ENCODE measurements around the gene CLDND1. TPM values are rescaled to one million over a fixed set of nuclear protein-coding genes. Genes with fewer than 3 reads are reported as not detected.

Gene CLDND1
- total and polyA plus RNA-seq, 2 of the 13 experiments (the other 11 are each of a cell fraction or from before 2014, with no cell fraction given) = 50.8 to 121 TPM

DNA sequence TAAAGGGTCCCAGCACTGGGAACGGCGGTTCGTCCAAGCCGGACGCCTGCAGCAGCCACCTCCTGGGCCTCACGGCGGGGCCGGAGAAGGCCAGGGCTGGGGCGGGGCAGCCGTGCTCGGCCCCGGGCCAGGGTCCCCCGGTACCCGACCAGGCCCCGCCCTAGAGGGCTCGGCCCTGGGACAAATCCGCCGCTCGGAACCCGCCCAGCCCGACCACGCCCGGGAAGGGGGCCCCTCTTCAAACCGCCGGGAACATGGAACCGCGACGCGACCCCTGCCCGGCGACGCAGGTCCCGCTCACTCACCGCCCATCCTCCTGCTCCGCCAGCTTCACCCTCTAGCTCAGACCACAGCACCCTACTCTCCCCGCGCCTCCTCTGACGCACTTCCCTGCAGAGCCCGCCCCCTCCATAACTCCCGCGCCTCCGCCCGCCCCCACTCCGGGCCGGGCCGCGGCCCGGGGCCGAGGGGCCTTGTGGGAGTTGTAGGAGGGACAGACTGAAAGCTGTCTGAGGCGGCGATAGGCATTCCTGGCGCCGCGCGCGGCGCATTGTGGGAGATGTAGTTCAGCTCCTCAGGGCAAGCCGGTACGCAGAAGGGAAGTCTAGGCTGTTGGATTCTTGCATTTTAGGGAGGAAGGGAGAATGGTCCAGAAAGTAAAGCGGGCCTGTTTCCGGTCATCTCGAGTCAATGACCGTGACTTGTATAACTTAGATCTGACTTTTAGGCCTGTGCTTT is at the start of gene CLDND1 (continued):
- TF ChIP-seq, protein P1, sequence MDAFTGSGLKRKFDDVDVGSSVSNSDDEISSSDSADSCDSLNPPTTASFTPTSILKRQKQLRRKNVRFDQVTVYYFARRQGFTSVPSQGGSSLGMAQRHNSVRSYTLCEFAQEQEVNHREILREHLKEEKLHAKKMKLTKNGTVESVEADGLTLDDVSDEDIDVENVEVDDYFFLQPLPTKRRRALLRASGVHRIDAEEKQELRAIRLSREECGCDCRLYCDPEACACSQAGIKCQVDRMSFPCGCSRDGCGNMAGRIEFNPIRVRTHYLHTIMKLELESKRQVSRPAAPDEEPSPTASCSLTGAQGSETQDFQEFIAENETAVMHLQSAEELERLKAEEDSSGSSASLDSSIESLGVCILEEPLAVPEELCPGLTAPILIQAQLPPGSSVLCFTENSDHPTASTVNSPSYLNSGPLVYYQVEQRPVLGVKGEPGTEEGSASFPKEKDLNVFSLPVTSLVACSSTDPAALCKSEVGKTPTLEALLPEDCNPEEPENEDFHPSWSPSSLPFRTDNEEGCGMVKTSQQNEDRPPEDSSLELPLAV (CRISPR knock-in tag; conservative IDR thresholded peaks at IDR 0.05; ENCODE audit: low read depth) = no peak
- TF ChIP-seq FOXK1 (CRISPR knock-in tag; IDR thresholded peaks at IDR 0.05; ENCODE audit: borderline replicate concordance, low read depth) (peak; percentile 71), HNF4G (IDR thresholded peaks at IDR 0.05; ENCODE audit: borderline replicate concordance, low read depth, low read length) (no peak), HNF4G (CRISPR knock-in tag; IDR thresholded peaks at IDR 0.05; ENCODE audit: borderline replicate concordance, low read depth) (no peak), ZNF615 (CRISPR knock-in tag; IDR thresholded peaks at IDR 0.05; ENCODE audit: borderline replicate concordance) (0 out of 2 replicates have a peak, but pooled peaks have one; percentile 40), ZNF451 (CRISPR knock-in tag; IDR thresholded peaks at IDR 0.05) (0 out of 2 replicates have a peak, but pooled peaks have one; percentile 37), ZNF777 (CRISPR knock-in tag; IDR thresholded peaks at IDR 0.05) (no peak), MEF2D (CRISPR knock-in tag; IDR thresholded peaks at IDR 0.05) (no peak), HIVEP1 (CRISPR knock-in tag; IDR thresholded peaks at IDR 0.05) (no peak), SRSF4 (IDR thresholded peaks at IDR 0.05; ENCODE audit: low read depth, low read length, poor library complexity, severe bottlenecking) (no peak), SOX6 (IDR thresholded peaks at IDR 0.05) (no peak), SOX6 (CRISPR knock-in tag; IDR thresholded peaks at IDR 0.05) (peak; percentile 19; the same call in 1 of the 2 replicates), KLF12 (CRISPR knock-in tag; IDR thresholded peaks at IDR 0.05; ENCODE audit: borderline replicate concordance) (peak; percentile 90; the same call in 1 of the 2 replicates), ZNF678 (CRISPR knock-in tag; IDR thresholded peaks at IDR 0.05) (0 out of 2 replicates have a peak, but pooled peaks have one; percentile 44), HDAC2 (CRISPR knock-in tag; IDR thresholded peaks at IDR 0.05) (peak; percentile 23; the same call in 1 of the 2 replicates), ELF3 (CRISPR knock-in tag; IDR thresholded peaks at IDR 0.05) (peak; percentile 25; the same call in 1 of the 2 replicates), ZNF562 (CRISPR knock-in tag; IDR thresholded peaks at IDR 0.05; ENCODE audit: borderline replicate concordance) (no peak)
- TF ChIP-seq, protein P2, sequence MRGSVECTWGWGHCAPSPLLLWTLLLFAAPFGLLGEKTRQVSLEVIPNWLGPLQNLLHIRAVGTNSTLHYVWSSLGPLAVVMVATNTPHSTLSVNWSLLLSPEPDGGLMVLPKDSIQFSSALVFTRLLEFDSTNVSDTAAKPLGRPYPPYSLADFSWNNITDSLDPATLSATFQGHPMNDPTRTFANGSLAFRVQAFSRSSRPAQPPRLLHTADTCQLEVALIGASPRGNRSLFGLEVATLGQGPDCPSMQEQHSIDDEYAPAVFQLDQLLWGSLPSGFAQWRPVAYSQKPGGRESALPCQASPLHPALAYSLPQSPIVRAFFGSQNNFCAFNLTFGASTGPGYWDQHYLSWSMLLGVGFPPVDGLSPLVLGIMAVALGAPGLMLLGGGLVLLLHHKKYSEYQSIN (CRISPR knock-in tag; IDR thresholded peaks at IDR 0.05; ENCODE audit: borderline replicate concordance) = no peak
- TF ChIP-seq, protein P3, sequence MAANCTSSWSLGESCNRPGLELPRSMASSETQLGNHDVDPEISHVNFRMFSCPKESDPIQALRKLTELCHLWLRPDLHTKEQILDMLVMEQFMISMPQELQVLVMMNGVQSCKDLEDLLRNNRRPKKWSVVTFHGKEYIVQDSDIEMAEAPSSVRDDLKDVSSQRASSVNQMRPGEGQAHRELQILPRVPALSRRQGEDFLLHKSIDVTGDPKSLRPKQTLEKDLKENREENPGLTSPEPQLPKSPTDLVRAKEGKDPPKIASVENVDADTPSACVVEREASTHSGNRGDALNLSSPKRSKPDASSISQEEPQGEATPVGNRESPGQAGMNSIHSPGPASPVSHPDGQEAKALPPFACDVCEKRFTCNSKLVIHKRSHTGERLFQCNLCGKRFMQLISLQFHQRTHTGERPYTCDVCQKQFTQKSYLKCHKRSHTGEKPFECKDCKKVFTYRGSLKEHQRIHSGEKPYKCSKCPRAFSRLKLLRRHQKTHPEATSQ (CRISPR knock-in tag; IDR thresholded peaks at IDR 0.05; ENCODE audit: borderline replicate concordance) = no peak
- TF ChIP-seq, protein P4, sequence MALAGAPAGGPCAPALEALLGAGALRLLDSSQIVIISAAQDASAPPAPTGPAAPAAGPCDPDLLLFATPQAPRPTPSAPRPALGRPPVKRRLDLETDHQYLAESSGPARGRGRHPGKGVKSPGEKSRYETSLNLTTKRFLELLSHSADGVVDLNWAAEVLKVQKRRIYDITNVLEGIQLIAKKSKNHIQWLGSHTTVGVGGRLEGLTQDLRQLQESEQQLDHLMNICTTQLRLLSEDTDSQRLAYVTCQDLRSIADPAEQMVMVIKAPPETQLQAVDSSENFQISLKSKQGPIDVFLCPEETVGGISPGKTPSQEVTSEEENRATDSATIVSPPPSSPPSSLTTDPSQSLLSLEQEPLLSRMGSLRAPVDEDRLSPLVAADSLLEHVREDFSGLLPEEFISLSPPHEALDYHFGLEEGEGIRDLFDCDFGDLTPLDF (CRISPR knock-in tag; IDR thresholded peaks at IDR 0.05) = peak; percentile 59
- TF ChIP-seq, protein P5, sequence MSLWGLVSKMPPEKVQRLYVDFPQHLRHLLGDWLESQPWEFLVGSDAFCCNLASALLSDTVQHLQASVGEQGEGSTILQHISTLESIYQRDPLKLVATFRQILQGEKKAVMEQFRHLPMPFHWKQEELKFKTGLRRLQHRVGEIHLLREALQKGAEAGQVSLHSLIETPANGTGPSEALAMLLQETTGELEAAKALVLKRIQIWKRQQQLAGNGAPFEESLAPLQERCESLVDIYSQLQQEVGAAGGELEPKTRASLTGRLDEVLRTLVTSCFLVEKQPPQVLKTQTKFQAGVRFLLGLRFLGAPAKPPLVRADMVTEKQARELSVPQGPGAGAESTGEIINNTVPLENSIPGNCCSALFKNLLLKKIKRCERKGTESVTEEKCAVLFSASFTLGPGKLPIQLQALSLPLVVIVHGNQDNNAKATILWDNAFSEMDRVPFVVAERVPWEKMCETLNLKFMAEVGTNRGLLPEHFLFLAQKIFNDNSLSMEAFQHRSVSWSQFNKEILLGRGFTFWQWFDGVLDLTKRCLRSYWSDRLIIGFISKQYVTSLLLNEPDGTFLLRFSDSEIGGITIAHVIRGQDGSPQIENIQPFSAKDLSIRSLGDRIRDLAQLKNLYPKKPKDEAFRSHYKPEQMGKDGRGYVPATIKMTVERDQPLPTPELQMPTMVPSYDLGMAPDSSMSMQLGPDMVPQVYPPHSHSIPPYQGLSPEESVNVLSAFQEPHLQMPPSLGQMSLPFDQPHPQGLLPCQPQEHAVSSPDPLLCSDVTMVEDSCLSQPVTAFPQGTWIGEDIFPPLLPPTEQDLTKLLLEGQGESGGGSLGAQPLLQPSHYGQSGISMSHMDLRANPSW (CRISPR knock-in tag; IDR thresholded peaks at IDR 0.05; ENCODE audit: borderline replicate concordance) = peak; percentile 29; the same call in 1 of the 2 replicates

All from HepG2 (cell line).